HG03469 (cell line): ENCODE data around the gene P4HA1.
"Not testable (repeated sequence)": the region's sequence is repeated elsewhere in the genome, so short reads cannot be mapped to it uniquely, and the experiment has no call there.

Source experiments
- ATAC-seq: cut with Tn5 transposase; IDR thresholded peaks from one replicate; pipeline ENCODE4 v1.9.1; 2021; ENCODE audit warnings: mild to moderate bottlenecking, moderate library complexity, moderate number of reproducible peaks; ENCODE audit not compliant: unreplicated experiment

Gene P4HA1

GRCh38 chr10:73096449-73097304, at the start of gene P4HA1:
Gene P4HA1, minus strand, starts transcription at chr10:73096866. Its CDS starts 21,983 bp downstream, at chr10:73074883.
- peak; percentile 75 for ATAC-seq

GRCh38 chr10:73141603-73142002, 44.9 kb upstream of the P4HA1 start:
- ATAC-seq = no peak

- no peak for ATAC-seq
Measured at GRCh38 chr10:73139251-73139650, 42.6 kb upstream of the P4HA1 start.

- no peak for ATAC-seq
Measured at GRCh38 chr10:73136627-73137026, 40.0 kb upstream of the P4HA1 start.

GRCh38 chr10:73134727-73135126, 38.1 kb upstream of the P4HA1 start:
- no peak for ATAC-seq

- ATAC-seq = no peak
Measured at GRCh38 chr10:73131913-73132686, 35.4 kb upstream of the P4HA1 start.

- no peak for ATAC-seq
Measured at GRCh38 chr10:73131301-73131700, 34.6 kb upstream of the P4HA1 start.

- no peak for ATAC-seq
Measured at GRCh38 chr10:73126343-73126742, 29.7 kb upstream of the P4HA1 start.

GRCh38 chr10:73119952-73120351, 23.3 kb upstream of the P4HA1 start:
- no peak for ATAC-seq

- ATAC-seq = no peak
Measured at GRCh38 chr10:73119457-73119856, 22.8 kb upstream of the P4HA1 start.

- peak; percentile 78 for ATAC-seq
Measured at GRCh38 chr10:73117976-73118743, 21.5 kb upstream of the P4HA1 start.

GRCh38 chr10:73116017-73116416, 19.4 kb upstream of the P4HA1 start:
- no peak for ATAC-seq

GRCh38 chr10:73113551-73113950, 16.9 kb upstream of the P4HA1 start:
- ATAC-seq = no peak

- not testable (repeated sequence) for ATAC-seq
Measured at GRCh38 chr10:73112032-73112431, 15.4 kb upstream of the P4HA1 start.

GRCh38 chr10:73110345-73110849, 13.7 kb upstream of the P4HA1 start, which contains the start of gene NUDT13:
Gene NUDT13, plus strand, starts transcription at chr10:73110455. Its CDS starts 3,911 bp downstream, at chr10:73114366.
- peak; percentile 57 for ATAC-seq

GRCh38 chr10:73109248-73109652, 12.6 kb upstream of the P4HA1 start:
- not testable (repeated sequence) for ATAC-seq

GRCh38 chr10:73106301-73106700, 9.6 kb upstream of the P4HA1 start:
- no peak for ATAC-seq

GRCh38 chr10:73099141-73099540, 2.5 kb upstream of the P4HA1 start:
- ATAC-seq = no peak

- ATAC-seq = no peak
Measured at GRCh38 chr10:73097305-73097670, 622 bp upstream of the P4HA1 start.

GRCh38 chr10:73096041-73096448, 621 bp downstream of the P4HA1 start:
- no peak for ATAC-seq

GRCh38 chr10:73095481-73096021, 1.1 kb downstream of the P4HA1 start:
- no peak for ATAC-seq
